ENCODE data around the gene SOWAHA. TPM values are rescaled to one million over a fixed set of nuclear protein-coding genes. Genes with fewer than 3 reads are reported as not detected.
"Not testable (repeated sequence)": the region's sequence is repeated elsewhere in the genome, so short reads cannot be mapped to it uniquely, and the experiment has no call there.

SOWAHA gene
- total RNA-seq, 1 experiment from 2014 or later: 0.20 TPM

DNA sequence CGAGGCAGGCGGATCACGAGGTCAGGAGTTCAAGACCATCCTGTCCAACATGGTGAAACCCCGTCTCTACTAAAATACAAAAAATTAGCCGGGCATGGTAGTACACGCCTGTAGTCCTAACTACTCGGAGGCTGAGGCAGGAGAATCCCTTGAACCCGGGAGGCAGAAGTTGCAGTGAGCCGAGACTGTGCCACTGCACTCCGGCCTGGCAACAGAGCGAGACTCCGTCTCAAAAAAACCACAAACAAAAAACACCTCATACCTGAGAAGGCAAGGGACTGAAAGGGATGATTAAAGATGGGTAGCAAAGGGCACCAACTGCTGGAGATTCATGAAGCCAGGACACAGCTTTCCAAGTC is 6.3 kb upstream of the SOWAHA start:
- H3K4me3 Mint-ChIP-seq; H3K9ac ChIP-seq (ENCODE audit: extremely low read depth, insufficient read length, low read length); H3T11ph ChIP-seq (ENCODE audit: low read length); H2BK20ac ChIP-seq (ENCODE audit: low read depth, low read length, poor library complexity, severe bottlenecking); H2AK5ac ChIP-seq (ENCODE audit: insufficient read length, low read length); H3K18ac ChIP-seq (ENCODE audit: insufficient read length, low read depth, low read length); H2BK5ac ChIP-seq (ENCODE audit: insufficient read length, low read length); H3K14ac ChIP-seq (ENCODE audit: insufficient read depth, low read length); H3K4me1 ChIP-seq (ENCODE audit: insufficient read depth, low read length); H3K27me3 ChIP-seq (ENCODE audit: insufficient read depth, low read length); H3K36me3 Mint-ChIP-seq (ENCODE audit: insufficient read depth in 1 of 3, low read depth in 3 of 3); H3K79me2 ChIP-seq (ENCODE audit: insufficient read depth, low read length); H4K20me1 ChIP-seq (ENCODE audit: control insufficient read depth, insufficient read depth, insufficient read length); H2BK120ac ChIP-seq (ENCODE audit: low read depth, low read length, poor library complexity, severe bottlenecking); H4K8ac ChIP-seq (replicated peaks; ENCODE audit: insufficient read length, low read depth, low read length); H3K23me2 ChIP-seq (ENCODE audit: insufficient read length, low read depth, low read length, poor library complexity, severe bottlenecking); H3K56ac ChIP-seq (ENCODE audit: insufficient read length, low read depth, low read length); H3K4me2 ChIP-seq (ENCODE audit: insufficient read depth, insufficient read length, low read length); H2BK12ac ChIP-seq (ENCODE audit: insufficient read length, low read depth, low read length); DNase-seq; H2AFZ ChIP-seq (ENCODE audit: low read length); H4K91ac ChIP-seq (ENCODE audit: insufficient read length, low read depth, low read length); H3K23ac ChIP-seq (ENCODE audit: insufficient read length, low read depth, low read length); H4K5ac ChIP-seq (ENCODE audit: insufficient read length, low read depth, low read length); H3K79me1 ChIP-seq (ENCODE audit: insufficient read depth, low read depth, low read length, poor library complexity, severe bottlenecking); H3K4ac ChIP-seq (ENCODE audit: low read depth, low read length); H3K9me3 Mint-ChIP-seq; H2BK15ac ChIP-seq (ENCODE audit: low read depth, low read length); H3K27ac Mint-ChIP-seq; H3K27ac ChIP-seq (ENCODE audit: insufficient read length, low read depth, low read length); H3K9me3 ChIP-seq (ENCODE audit: control insufficient read depth, low read depth, low read length): not testable (repeated sequence)
- H3K4me1 Mint-ChIP-seq: peaks cover 9 to 16% of the 10 kb centered on the region in 2 experiments
- WGBS (ENCODE audit: extremely low coverage, insufficient read length, low lambda C conversion rate): no CpG with 5 or more reads among the region's 12 CpGs
- H3K27me3 Mint-ChIP-seq (ENCODE audit: low read depth): peaks cover 57% of the 10 kb centered on the region
